Endodermal cell (in vitro differentiated cells): ENCODE data around the gene JSRP1. TPM values are rescaled to one million over a fixed set of nuclear protein-coding genes. Genes with fewer than 3 reads are reported as not detected.

ENCODE experiments used
- DNase-seq: peaks from one replicate; pipeline ENCODE4 v3.0.0-alpha.2; 2017
- H3K27ac ChIP-seq: 2 replicates; pipeline ENCODE4 v1.5.1; 2013; ENCODE audit warnings: mild to moderate bottlenecking, low read depth, low read length, moderate library complexity
- H3K27me3 ChIP-seq: 2 replicates; pipeline ENCODE4 v1.6.1; 2013; ENCODE audit warnings: mild to moderate bottlenecking, low read length, moderate library complexity; ENCODE audit not compliant: insufficient read depth, control insufficient read depth, poor library complexity, severe bottlenecking
- H3K36me3 ChIP-seq: 2 replicates; pipeline ENCODE4 v1.7.0; 2013; ENCODE audit warnings: mild to moderate bottlenecking, low read length, moderate library complexity; ENCODE audit not compliant: control insufficient read depth, insufficient read depth
- H3K4me1 ChIP-seq: one replicate; pipeline ENCODE4 v1.7.0; 2013; ENCODE audit warnings: low read length; ENCODE audit not compliant: control insufficient read depth, insufficient read depth
- H3K4me3 ChIP-seq: 2 replicates; pipeline ENCODE4 v1.5.1; 2013; ENCODE audit warnings: mild to moderate bottlenecking, low read length, moderate library complexity
- H3K9ac ChIP-seq: 2 replicates; pipeline ENCODE4 v1.6.1; 2013; ENCODE audit warnings: mild to moderate bottlenecking, low read length, moderate library complexity; ENCODE audit not compliant: poor library complexity, severe bottlenecking; ENCODE audit errors: extremely low read depth
- H3K9me3 ChIP-seq: 2 replicates; pipeline ENCODE4 v1.6.1; 2013; ENCODE audit warnings: mild to moderate bottlenecking, low read length, moderate library complexity; ENCODE audit not compliant: control insufficient read depth
- H3K27ac Mint-ChIP-seq: 2 replicates; pipeline ENCODE4 v1.8.0; 2020; ENCODE audit warnings: mixed read lengths
- H3K27me3 Mint-ChIP-seq: 2 replicates; pipeline ENCODE4 v1.8.0; 2021; ENCODE audit warnings: mild to moderate bottlenecking, mixed read lengths; ENCODE audit not compliant: insufficient read depth
- H3K36me3 Mint-ChIP-seq: 2 replicates; pipeline ENCODE4 v1.8.0; 2020; ENCODE audit warnings: low read depth, mixed read lengths
- H3K4me1 Mint-ChIP-seq: 2 replicates; pipeline ENCODE4 v1.8.0; 2020; ENCODE audit warnings: mixed read lengths
- H3K4me3 Mint-ChIP-seq: 2 replicates; pipeline ENCODE4 v1.8.0; 2020; ENCODE audit warnings: mild to moderate bottlenecking, moderate library complexity, mixed read lengths
- H3K9me3 Mint-ChIP-seq: 2 replicates; pipeline ENCODE4 v1.8.0; 2020; ENCODE audit warnings: mild to moderate bottlenecking, mixed read lengths
- WGBS, 2 experiments: methylation state at CpG; one replicate each; pipeline versions ENCODE4 v1.1.5 to v1.1.7; 2013; ENCODE audit warnings: missing lambda C conversion rate in 2 of 2, mixed read lengths in 1 of 2; ENCODE audit not compliant: insufficient coverage in 1 of 2, insufficient read length in 1 of 2; 5-methylcytosine and 5-hydroxymethylcytosine counted together
- total RNA-seq, 2 donors: library from RNA; stranded (reverse); fragmentation: NEBNext Ultra II Directional in 1 of 2; extraction: Animal tissue kit (Norgen Biotek cat#: 25700) in 1 of 2; gene quantifications; 2 replicates in 1 of 2; 3 replicates in 1 of 2; pipeline ENCODE4 v1.2.1, GENCODE V29; 2021
- TF ChIP-seq, protein P1 (sequence below): fragments of 200-600 bp; sonication (generic); conservative IDR thresholded peaks from 2 replicates; pipeline ENCODE4 v1.5.0; 2021; ENCODE audit warnings: antibody characterized with exemption, mild to moderate bottlenecking

The JSRP1 gene
- total RNA-seq, 2 donors from 2014 or later, result 0.66 to 0.89 TPM

DNA sequence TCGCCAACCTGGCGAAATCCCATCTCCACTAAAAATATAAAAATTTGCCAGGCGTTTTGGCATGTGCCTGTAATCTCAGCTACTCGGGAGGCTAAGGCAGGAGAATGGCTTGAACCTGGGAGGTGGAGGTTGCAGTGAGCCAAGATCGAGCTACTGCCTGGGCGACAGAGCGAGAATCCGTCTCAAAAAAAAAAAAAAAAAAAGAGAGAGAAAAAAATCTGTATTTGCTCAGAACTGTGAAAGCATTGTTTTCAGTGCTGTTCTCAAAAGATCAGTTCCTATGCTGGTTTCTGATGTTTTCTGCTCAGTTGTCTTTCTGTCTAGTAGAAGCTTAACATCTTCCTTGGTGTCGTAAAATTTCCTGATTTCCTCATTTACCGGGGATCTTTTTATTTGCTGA lies 17.0 kb downstream of the JSRP1 start:
- H3K27me3 Mint-ChIP-seq, result no peaks in the 10 kb centered on the region
- Histone ChIP-seq H3K4me3 (peak overlapping the region; percentile 91), H3K27me3 (no peaks in the 10 kb centered on the region), H3K27ac (peak overlapping the region; percentile 77), H3K36me3 (peaks cover 50% of the 10 kb centered on the region), H3K4me1 (peaks cover 6% of the 10 kb centered on the region), H3K9me3 (no peaks in the 10 kb centered on the region), H3K9ac (peak overlapping the region; percentile 74)
- peaks cover 35% of the 10 kb centered on the region for H3K4me1 Mint-ChIP-seq
- peak overlapping the region; percentile 49 for H3K27ac Mint-ChIP-seq
- H3K36me3 Mint-ChIP-seq, result peaks cover 33% of the 10 kb centered on the region
- no peaks in the 10 kb centered on the region for H3K9me3 Mint-ChIP-seq
- 64 to 71% methylated on average over 7 to 9 of the region's 10 CpGs for WGBS, 2 experiments
- no peak for DNase-seq
- H3K4me3 Mint-ChIP-seq, result peak overlapping the region; percentile 92
- TF ChIP-seq, protein P1, sequence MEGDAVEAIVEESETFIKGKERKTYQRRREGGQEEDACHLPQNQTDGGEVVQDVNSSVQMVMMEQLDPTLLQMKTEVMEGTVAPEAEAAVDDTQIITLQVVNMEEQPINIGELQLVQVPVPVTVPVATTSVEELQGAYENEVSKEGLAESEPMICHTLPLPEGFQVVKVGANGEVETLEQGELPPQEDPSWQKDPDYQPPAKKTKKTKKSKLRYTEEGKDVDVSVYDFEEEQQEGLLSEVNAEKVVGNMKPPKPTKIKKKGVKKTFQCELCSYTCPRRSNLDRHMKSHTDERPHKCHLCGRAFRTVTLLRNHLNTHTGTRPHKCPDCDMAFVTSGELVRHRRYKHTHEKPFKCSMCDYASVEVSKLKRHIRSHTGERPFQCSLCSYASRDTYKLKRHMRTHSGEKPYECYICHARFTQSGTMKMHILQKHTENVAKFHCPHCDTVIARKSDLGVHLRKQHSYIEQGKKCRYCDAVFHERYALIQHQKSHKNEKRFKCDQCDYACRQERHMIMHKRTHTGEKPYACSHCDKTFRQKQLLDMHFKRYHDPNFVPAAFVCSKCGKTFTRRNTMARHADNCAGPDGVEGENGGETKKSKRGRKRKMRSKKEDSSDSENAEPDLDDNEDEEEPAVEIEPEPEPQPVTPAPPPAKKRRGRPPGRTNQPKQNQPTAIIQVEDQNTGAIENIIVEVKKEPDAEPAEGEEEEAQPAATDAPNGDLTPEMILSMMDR, result no peak

DNA sequence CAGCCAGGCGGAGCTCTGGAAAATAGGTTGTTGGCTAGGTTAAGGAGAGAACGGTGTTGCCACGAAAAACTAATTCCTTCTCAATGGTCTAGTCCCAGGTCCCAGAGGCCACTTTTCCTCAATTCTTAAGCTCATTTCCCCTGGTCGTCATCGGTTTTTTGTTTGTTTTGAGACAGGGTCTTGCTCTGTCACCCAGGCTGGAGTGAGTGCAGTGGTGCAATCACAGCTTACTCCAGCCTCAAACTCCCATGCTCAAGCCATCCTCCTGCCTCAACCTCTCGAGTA lies 18.4 kb downstream of the JSRP1 start:
- no peak overlapping the region for H3K9ac ChIP-seq
- WGBS, 2 experiments, result 84 to 88% methylated on average over 6 of the region's 6 CpGs
- no peaks in the 10 kb centered on the region for H3K9me3 Mint-ChIP-seq
- H3K27me3 Mint-ChIP-seq, result no peaks in the 10 kb centered on the region
- H3K27ac Mint-ChIP-seq, result peak overlapping the region; percentile 99
- peaks cover 35% of the 10 kb centered on the region for H3K4me1 Mint-ChIP-seq
- no peak for DNase-seq
- no peak overlapping the region for H3K27ac ChIP-seq
- no peaks in the 10 kb centered on the region for H3K27me3 ChIP-seq
- H3K36me3 Mint-ChIP-seq, result peaks cover 41% of the 10 kb centered on the region
- H3K4me3 ChIP-seq, result peak overlapping the region; percentile 91
- no peaks in the 10 kb centered on the region for H3K9me3 ChIP-seq
- H3K4me1 ChIP-seq, result peaks cover 6% of the 10 kb centered on the region
- H3K36me3 ChIP-seq, result peaks cover 50% of the 10 kb centered on the region
- TF ChIP-seq, protein P1, result no peak
- peak overlapping the region; percentile 92 for H3K4me3 Mint-ChIP-seq

DNA sequence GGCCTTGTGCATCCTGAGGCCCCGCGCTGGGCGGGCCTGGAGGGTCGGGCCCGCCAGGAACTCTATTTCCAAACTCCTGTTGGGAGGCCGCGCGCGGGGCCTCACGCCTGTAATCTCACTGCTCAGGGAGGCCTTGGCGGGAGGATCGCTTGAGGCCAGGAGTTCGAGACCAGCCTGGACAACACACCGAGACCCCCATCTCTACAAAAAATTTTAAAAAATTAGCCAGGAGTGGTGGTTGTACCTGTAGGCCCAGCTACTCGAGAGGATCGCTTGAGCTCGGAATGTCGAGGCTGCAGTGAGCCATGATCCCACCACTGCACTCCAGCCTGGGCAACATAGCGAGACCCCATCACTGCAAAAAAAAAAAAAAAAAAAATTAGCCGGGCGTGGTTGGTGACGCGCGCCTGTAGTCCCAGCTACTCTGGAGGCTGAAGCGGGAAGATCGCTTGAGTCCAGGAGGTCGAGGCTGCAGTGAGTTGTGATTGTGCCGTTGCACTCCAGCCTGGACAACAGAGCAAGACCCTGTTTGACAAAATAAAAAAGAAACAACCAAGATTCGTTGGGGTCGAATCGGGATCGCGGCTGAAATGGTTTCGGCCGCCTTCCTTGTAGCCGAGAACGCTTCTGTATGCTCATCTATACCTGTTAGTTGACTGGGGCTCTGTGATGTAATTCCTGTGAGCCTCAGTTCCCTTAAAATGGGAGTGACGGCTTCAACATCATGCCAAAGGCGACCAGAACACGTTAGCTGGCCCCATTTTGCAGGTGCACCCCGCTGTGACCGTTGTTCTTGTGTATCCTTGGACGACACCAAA lies 19.0 kb downstream of the JSRP1 start:
- Histone ChIP-seq H3K4me3 (peak overlapping the region; percentile 91), H3K9me3 (no peaks in the 10 kb centered on the region), H3K27me3 (no peaks in the 10 kb centered on the region), H3K9ac (peak overlapping the region; percentile 97), H3K27ac (peak overlapping the region; percentile 97), H3K4me1 (peaks cover 6% of the 10 kb centered on the region), H3K36me3 (peaks cover 50% of the 10 kb centered on the region)
- TF ChIP-seq, protein P1, result no peak
- Mint-ChIP-seq H3K4me3 (peak overlapping the region; percentile 92), H3K27me3 (no peaks in the 10 kb centered on the region), H3K27ac (peak overlapping the region; percentile 99), H3K4me1 (peaks cover 35% of the 10 kb centered on the region), H3K9me3 (no peaks in the 10 kb centered on the region), H3K36me3 (peaks cover 40% of the 10 kb centered on the region)
- no peak for DNase-seq
- WGBS, 2 experiments, result 49 to 79% methylated on average over 25 to 43 of the region's 43 CpGs
